HG02610 (cell line): ENCODE measurements around the gene ACTC1.

Experiments
- ATAC-seq: cut with Tn5 transposase; IDR thresholded peaks from one replicate; pipeline ENCODE4 v1.9.1; 2021; ENCODE audit warnings: mild to moderate bottlenecking, moderate library complexity; ENCODE audit not compliant: unreplicated experiment

Gene ACTC1

GRCh38 chr15:34759992-34760391 is 35.4 kb downstream of the ACTC1 start:
- no peak for ATAC-seq

GRCh38 chr15:34759347-34759746 is 36.0 kb downstream of the ACTC1 start:
- no peak for ATAC-seq

- no peak for ATAC-seq
Measured at GRCh38 chr15:34757262-34757661, 38.1 kb downstream of the ACTC1 start.

GRCh38 chr15:34755419-34755773 is 40.0 kb downstream of the ACTC1 start:
- ATAC-seq = no peak

- no peak for ATAC-seq
Measured at GRCh38 chr15:34754674-34755418, 40.5 kb downstream of the ACTC1 start, which contains the start of gene GJD2. Gene GJD2, minus strand, starts transcription at chr15:34754998. Its CDS starts 510 bp downstream, at chr15:34754488.

- ATAC-seq = no peak
Measured at GRCh38 chr15:34754171-34754601, 41.2 kb downstream of the ACTC1 start.

GRCh38 chr15:34753236-34753894 is 42.0 kb downstream of the ACTC1 start:
- no peak for ATAC-seq

GRCh38 chr15:34749691-34750090 is 45.7 kb downstream of the ACTC1 start:
- ATAC-seq = no peak
